Measurements from ENCODE around the gene TMEM101.
"Not testable (repeated sequence)": the region's sequence is repeated elsewhere in the genome, so short reads cannot be mapped to it uniquely, and the experiment has no call there.

TMEM101 gene

GRCh38 chr17:43972444-43973212, 42.1 kb downstream of the TMEM101 start:
- not testable (repeated sequence) for DNase-seq

GRCh38 chr17:43971436-43971835, 43.3 kb downstream of the TMEM101 start:
- DNase-seq = not testable (repeated sequence)

GRCh38 chr17:43970366-43970765, 44.4 kb downstream of the TMEM101 start:
- DNase-seq = no peak

- no peak for DNase-seq
Observed at GRCh38 chr17:43967251-43967875, 47.4 kb downstream of the TMEM101 start.

- no peak for DNase-seq
Observed at GRCh38 chr17:43966276-43966675, 48.5 kb downstream of the TMEM101 start.

GRCh38 chr17:43962479-43962878, 52.3 kb downstream of the TMEM101 start:
- DNase-seq = no peak

- DNase-seq = no peak
Observed at GRCh38 chr17:43961954-43962353, 52.8 kb downstream of the TMEM101 start.

- DNase-seq = not testable (repeated sequence)
Observed at GRCh38 chr17:43961292-43961691, 53.5 kb downstream of the TMEM101 start.

All from Kasumi-1 (cell line).